ENCODE measurements around the gene MAMLD1.
A peak's percentile ranks its signal among the peaks of the same experiment; 100 is the strongest.

Gene MAMLD1

GRCh38 chrX:150487369-150488094 lies 124.4 kb downstream of the MAMLD1 start:
- Histone ChIP-seq H3K36me3 (ENCODE audit: insufficient read depth, low read depth, low read length) (no peaks in the 10 kb centered on the region), H3K4me3 (ENCODE audit: low read length) (no peak overlapping the region), H3K4me1 (ENCODE audit: insufficient read depth, low read length) (no peaks in the 10 kb centered on the region), H3K27me3 (ENCODE audit: insufficient read depth, low read length) (no peaks in the 10 kb centered on the region), H3K9ac (ENCODE audit: low read depth, low read length) (no peak overlapping the region), H3K27ac (ENCODE audit: low read length) (no peak overlapping the region), H3K9me3 (ENCODE audit: insufficient read depth, low read depth, low read length) (no peaks in the 10 kb centered on the region)

- no peak overlapping the region for H3K4me3 ChIP-seq (ENCODE audit: low read length)
- no peaks in the 10 kb centered on the region for H3K9me3 ChIP-seq (ENCODE audit: insufficient read depth, low read depth, low read length)
- no peaks in the 10 kb centered on the region for H3K36me3 ChIP-seq (ENCODE audit: insufficient read depth, low read depth, low read length)
- H3K4me1 ChIP-seq (ENCODE audit: insufficient read depth, low read length): no peaks in the 10 kb centered on the region
- H3K9ac ChIP-seq (ENCODE audit: low read depth, low read length): no peak overlapping the region
- no peaks in the 10 kb centered on the region for H3K27me3 ChIP-seq (ENCODE audit: insufficient read depth, low read length)
- no peak overlapping the region for H3K27ac ChIP-seq (ENCODE audit: low read length)
These were observed 126.4 kb downstream of the MAMLD1 start for GRCh38 chrX:150489359-150490015.

- Histone ChIP-seq H3K36me3 (ENCODE audit: insufficient read depth, low read depth, low read length) (no peaks in the 10 kb centered on the region), H3K4me1 (ENCODE audit: insufficient read depth, low read length) (no peaks in the 10 kb centered on the region), H3K27ac (ENCODE audit: low read length) (no peak overlapping the region), H3K27me3 (ENCODE audit: insufficient read depth, low read length) (no peaks in the 10 kb centered on the region), H3K9ac (ENCODE audit: low read depth, low read length) (no peak overlapping the region), H3K9me3 (ENCODE audit: insufficient read depth, low read depth, low read length) (no peaks in the 10 kb centered on the region), H3K4me3 (ENCODE audit: low read length) (no peak overlapping the region)
These were observed 132.4 kb downstream of the MAMLD1 start for GRCh38 chrX:150495496-150495895.

- Histone ChIP-seq H3K9ac (ENCODE audit: low read depth, low read length) (no peak overlapping the region), H3K9me3 (ENCODE audit: insufficient read depth, low read depth, low read length) (no peaks in the 10 kb centered on the region), H3K27ac (ENCODE audit: low read length) (no peak overlapping the region), H3K4me1 (ENCODE audit: insufficient read depth, low read length) (no peaks in the 10 kb centered on the region; the same call in 1 of the 2 replicates), H3K36me3 (ENCODE audit: insufficient read depth, low read depth, low read length) (no peaks in the 10 kb centered on the region), H3K27me3 (ENCODE audit: insufficient read depth, low read length) (no peaks in the 10 kb centered on the region), H3K4me3 (ENCODE audit: low read length) (no peak overlapping the region)
These were observed 136.1 kb downstream of the MAMLD1 start for GRCh38 chrX:150499240-150499639.

GRCh38 chrX:150502091-150502490 lies 139.0 kb downstream of the MAMLD1 start:
- Histone ChIP-seq H3K9ac (ENCODE audit: low read depth, low read length) (no peak overlapping the region), H3K4me1 (ENCODE audit: insufficient read depth, low read length) (peaks cover 8% of the 10 kb centered on the region; the same call in 1 of the 2 replicates)

GRCh38 chrX:150502979-150503897 lies 140.1 kb downstream of the MAMLD1 start:
- H3K9me3 ChIP-seq (ENCODE audit: insufficient read depth, low read depth, low read length): no peaks in the 10 kb centered on the region
- H3K4me3 ChIP-seq (ENCODE audit: low read length): no peak overlapping the region
- no peaks in the 10 kb centered on the region for H3K36me3 ChIP-seq (ENCODE audit: insufficient read depth, low read depth, low read length)
- H3K27me3 ChIP-seq (ENCODE audit: insufficient read depth, low read length): no peaks in the 10 kb centered on the region
- H3K4me1 ChIP-seq (ENCODE audit: insufficient read depth, low read length): peaks cover 13% of the 10 kb centered on the region; the same call in 1 of the 2 replicates
- H3K9ac ChIP-seq (ENCODE audit: low read depth, low read length): no peak overlapping the region
- H3K27ac ChIP-seq (ENCODE audit: low read length): no peak overlapping the region

More at GRCh38 chrX:150502091-150502490, 139.0 kb downstream of the MAMLD1 start:
- H3K36me3 ChIP-seq (ENCODE audit: insufficient read depth, low read depth, low read length): no peaks in the 10 kb centered on the region
- no peaks in the 10 kb centered on the region for H3K9me3 ChIP-seq (ENCODE audit: insufficient read depth, low read depth, low read length)
- H3K27me3 ChIP-seq (ENCODE audit: insufficient read depth, low read length): no peaks in the 10 kb centered on the region
- H3K27ac ChIP-seq (ENCODE audit: low read length): no peak overlapping the region
- H3K4me3 ChIP-seq (ENCODE audit: low read length): no peak overlapping the region

GRCh38 chrX:150503898-150504219 lies 140.7 kb downstream of the MAMLD1 start:
- H3K4me1 ChIP-seq (ENCODE audit: insufficient read depth, low read length): peaks cover 19% of the 10 kb centered on the region; the same call in 1 of the 2 replicates
- no peak overlapping the region for H3K4me3 ChIP-seq (ENCODE audit: low read length)
- no peak overlapping the region for H3K9ac ChIP-seq (ENCODE audit: low read depth, low read length)
- no peaks in the 10 kb centered on the region for H3K9me3 ChIP-seq (ENCODE audit: insufficient read depth, low read depth, low read length)
- H3K36me3 ChIP-seq (ENCODE audit: insufficient read depth, low read depth, low read length): no peaks in the 10 kb centered on the region
- H3K27ac ChIP-seq (ENCODE audit: low read length): no peak overlapping the region
- H3K27me3 ChIP-seq (ENCODE audit: insufficient read depth, low read length): no peaks in the 10 kb centered on the region

- Histone ChIP-seq H3K4me1 (ENCODE audit: insufficient read depth, low read length) (peaks cover 19% of the 10 kb centered on the region; the same call in 1 of the 2 replicates), H3K9me3 (ENCODE audit: insufficient read depth, low read depth, low read length) (no peaks in the 10 kb centered on the region), H3K27me3 (ENCODE audit: insufficient read depth, low read length) (no peaks in the 10 kb centered on the region), H3K9ac (ENCODE audit: low read depth, low read length) (no peak overlapping the region), H3K36me3 (ENCODE audit: insufficient read depth, low read depth, low read length) (no peaks in the 10 kb centered on the region), H3K4me3 (ENCODE audit: low read length) (no peak overlapping the region), H3K27ac (ENCODE audit: low read length) (no peak overlapping the region)
These were observed 141.5 kb downstream of the MAMLD1 start for GRCh38 chrX:150504397-150505182.

- H3K9ac ChIP-seq (ENCODE audit: low read depth, low read length): peak overlapping the region; percentile 80; the same call in 1 of the 2 replicates
- no peaks in the 10 kb centered on the region for H3K36me3 ChIP-seq (ENCODE audit: insufficient read depth, low read depth, low read length)
- H3K4me1 ChIP-seq (ENCODE audit: insufficient read depth, low read length): peaks cover 19% of the 10 kb centered on the region; the same call in 1 of the 2 replicates
- H3K27ac ChIP-seq (ENCODE audit: low read length): peak overlapping the region; percentile 68
- H3K4me3 ChIP-seq (ENCODE audit: low read length): peak overlapping the region; percentile 51; the same call in 1 of the 2 replicates
- H3K9me3 ChIP-seq (ENCODE audit: insufficient read depth, low read depth, low read length): no peaks in the 10 kb centered on the region
- no peaks in the 10 kb centered on the region for H3K27me3 ChIP-seq (ENCODE audit: insufficient read depth, low read length)
These were observed 142.9 kb downstream of the MAMLD1 start for GRCh38 chrX:150506020-150506419.

- Histone ChIP-seq H3K36me3 (ENCODE audit: insufficient read depth, low read depth, low read length) (no peaks in the 10 kb centered on the region), H3K27ac (ENCODE audit: low read length) (peak overlapping the region; percentile 68)
These were observed 143.4 kb downstream of the MAMLD1 start for GRCh38 chrX:150506486-150506885.

More at GRCh38 chrX:150506486-150506885, 143.4 kb downstream of the MAMLD1 start:
- Histone ChIP-seq H3K9me3 (ENCODE audit: insufficient read depth, low read depth, low read length) (no peaks in the 10 kb centered on the region), H3K9ac (ENCODE audit: low read depth, low read length) (peak overlapping the region; percentile 80; the same call in 1 of the 2 replicates), H3K4me1 (ENCODE audit: insufficient read depth, low read length) (peaks cover 19% of the 10 kb centered on the region; the same call in 1 of the 2 replicates), H3K27me3 (ENCODE audit: insufficient read depth, low read length) (no peaks in the 10 kb centered on the region), H3K4me3 (ENCODE audit: low read length) (peak overlapping the region; percentile 51)
